Astrocyte (in vitro differentiated cells and primary cell): ENCODE results near the gene LIMA1. TPM values are rescaled to one million over a fixed set of nuclear protein-coding genes. Genes with fewer than 3 reads are reported as not detected.

Experiments
- DNase-seq: peaks from one replicate; pipeline ENCODE4 v3.0.0-alpha.2; 2010; ENCODE audit warnings: low read depth
- FAIRE-seq: peaks from 2 replicates; lab custom pipeline; 2011; peaks lifted over from hg19 to GRCh38; lab: Jason Lieb, UNC
- H2AFZ ChIP-seq: 2 replicates; pipeline ENCODE4 v1.6.0; 2012; ENCODE audit warnings: low read depth, low read length, inconsistent platforms
- H3K27ac ChIP-seq: 2 replicates; pipeline ENCODE4 v1.5.1; 2011; ENCODE audit warnings: low read depth, low read length, inconsistent platforms
- H3K27me3 ChIP-seq: 2 replicates; pipeline ENCODE4 v1.6.0; 2011; ENCODE audit warnings: low read length, inconsistent platforms; ENCODE audit not compliant: insufficient read depth
- H3K36me3 ChIP-seq: 2 replicates; pipeline ENCODE4 v1.5.1; 2011; ENCODE audit warnings: low read length, inconsistent platforms; ENCODE audit not compliant: insufficient read depth
- H3K4me1 ChIP-seq: 2 replicates; pipeline ENCODE4 v1.5.1; 2011; ENCODE audit warnings: low read length, inconsistent platforms; ENCODE audit not compliant: insufficient read depth
- H3K4me2 ChIP-seq: 2 replicates; pipeline ENCODE4 v1.6.0; 2012; ENCODE audit warnings: low read length, inconsistent platforms
- H3K4me3 ChIP-seq: 2 replicates; pipeline ENCODE4 v1.5.1; 2011; ENCODE audit warnings: low read depth, mild to moderate bottlenecking, low read length, inconsistent platforms; ENCODE audit not compliant: insufficient read depth
- H3K79me2 ChIP-seq: 2 replicates; pipeline ENCODE4 v1.6.0; 2012; ENCODE audit warnings: mild to moderate bottlenecking, low read length, inconsistent platforms; ENCODE audit not compliant: insufficient read depth
- H3K9ac ChIP-seq: 2 replicates; pipeline ENCODE4 v1.6.0; 2012; ENCODE audit warnings: mild to moderate bottlenecking, low read length, inconsistent platforms
- H3K9me3 ChIP-seq: 2 replicates; pipeline ENCODE4 v1.5.1; 2012; ENCODE audit warnings: low read depth, mild to moderate bottlenecking, low read length, inconsistent platforms; ENCODE audit not compliant: insufficient read depth
- H4K20me1 ChIP-seq: 2 replicates; pipeline ENCODE4 v1.6.0; 2012; ENCODE audit warnings: low read length, inconsistent platforms; ENCODE audit not compliant: insufficient read depth
- H3K27ac Mint-ChIP-seq: one replicate; pipeline ENCODE4 v1.8.0; 2021; ENCODE audit warnings: mild to moderate bottlenecking, mixed read lengths; ENCODE audit not compliant: unreplicated experiment
- H3K27me3 Mint-ChIP-seq: one replicate; pipeline ENCODE4 v1.8.0; 2021; ENCODE audit warnings: low read depth, mixed read lengths; ENCODE audit not compliant: unreplicated experiment
- H3K36me3 Mint-ChIP-seq: one replicate; pipeline ENCODE4 v1.8.0; 2021; ENCODE audit warnings: low read depth, mixed read lengths; ENCODE audit not compliant: unreplicated experiment
- H3K4me1 Mint-ChIP-seq: one replicate; pipeline ENCODE4 v1.8.0; 2021; ENCODE audit warnings: low read depth, mixed read lengths; ENCODE audit not compliant: unreplicated experiment
- H3K4me3 Mint-ChIP-seq: one replicate; pipeline ENCODE4 v1.8.0; 2021; ENCODE audit warnings: mild to moderate bottlenecking, moderate library complexity, mixed read lengths; ENCODE audit not compliant: unreplicated experiment
- H3K9me3 Mint-ChIP-seq: one replicate; pipeline ENCODE4 v1.8.0; 2021; ENCODE audit warnings: mild to moderate bottlenecking, mixed read lengths; ENCODE audit not compliant: unreplicated experiment
- EZH2 ChIP-seq: IDR thresholded peaks from 2 replicates; pipeline ENCODE4 v1.6.1; 2012; ENCODE audit warnings: mild to moderate bottlenecking, low read length, inconsistent platforms; ENCODE audit not compliant: insufficient read depth
- total RNA-seq: library from RNA; stranded (reverse); gene quantifications from 2 replicates; pipeline ENCODE4 v1.2.1, GENCODE V29; 2021
- TF ChIP-seq, protein P1 (sequence below): IDR thresholded peaks from 2 replicates; pipeline ENCODE4 v1.5.1; 2011; ENCODE audit warnings: low read depth, mild to moderate bottlenecking, inconsistent platforms, low read length, moderate library complexity; ENCODE audit not compliant: insufficient read depth

LIMA1 gene
- total RNA-seq, 1 donor from 2014 or later = 173 TPM

DNA sequence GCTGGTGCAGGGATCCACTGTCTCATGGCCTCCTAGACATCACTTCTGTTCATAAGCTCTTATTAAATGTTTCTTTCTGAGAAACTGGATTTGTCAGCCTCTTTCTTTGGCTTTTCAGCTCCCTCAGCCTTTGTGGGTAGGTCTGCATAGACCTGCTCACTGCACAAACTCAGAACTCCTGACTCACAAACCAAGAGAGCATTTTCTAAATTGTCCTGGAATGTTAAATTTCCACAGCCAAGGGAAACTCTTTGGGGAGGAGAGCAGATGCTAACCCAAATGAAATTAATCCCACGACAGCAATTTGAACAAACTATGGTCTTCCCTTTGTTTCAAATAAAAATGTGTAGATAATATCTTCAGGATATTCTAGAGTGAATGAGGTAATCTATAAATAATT is 96.6 kb downstream of the LIMA1 start:
- peak overlapping the region; percentile 71 for H3K4me2 ChIP-seq
- peaks cover 6% of the 10 kb centered on the region for H4K20me1 ChIP-seq
- no peaks in the 10 kb centered on the region for H3K9me3 ChIP-seq
- H3K27ac Mint-ChIP-seq = peak overlapping the region; percentile 95
- H2AFZ ChIP-seq = no peak overlapping the region
- H3K4me3 ChIP-seq = peak overlapping the region; percentile 3
- H3K9me3 Mint-ChIP-seq = no peaks in the 10 kb centered on the region
- peaks cover 29% of the 10 kb centered on the region for H3K36me3 ChIP-seq
- H3K27me3 ChIP-seq = no peaks in the 10 kb centered on the region
- peaks cover 44% of the 10 kb centered on the region for H3K4me1 Mint-ChIP-seq
- DNase-seq (peak; percentile 74), FAIRE-seq (no peak)
- H3K9ac ChIP-seq = peak overlapping the region; percentile 77
- TF ChIP-seq, protein P1, sequence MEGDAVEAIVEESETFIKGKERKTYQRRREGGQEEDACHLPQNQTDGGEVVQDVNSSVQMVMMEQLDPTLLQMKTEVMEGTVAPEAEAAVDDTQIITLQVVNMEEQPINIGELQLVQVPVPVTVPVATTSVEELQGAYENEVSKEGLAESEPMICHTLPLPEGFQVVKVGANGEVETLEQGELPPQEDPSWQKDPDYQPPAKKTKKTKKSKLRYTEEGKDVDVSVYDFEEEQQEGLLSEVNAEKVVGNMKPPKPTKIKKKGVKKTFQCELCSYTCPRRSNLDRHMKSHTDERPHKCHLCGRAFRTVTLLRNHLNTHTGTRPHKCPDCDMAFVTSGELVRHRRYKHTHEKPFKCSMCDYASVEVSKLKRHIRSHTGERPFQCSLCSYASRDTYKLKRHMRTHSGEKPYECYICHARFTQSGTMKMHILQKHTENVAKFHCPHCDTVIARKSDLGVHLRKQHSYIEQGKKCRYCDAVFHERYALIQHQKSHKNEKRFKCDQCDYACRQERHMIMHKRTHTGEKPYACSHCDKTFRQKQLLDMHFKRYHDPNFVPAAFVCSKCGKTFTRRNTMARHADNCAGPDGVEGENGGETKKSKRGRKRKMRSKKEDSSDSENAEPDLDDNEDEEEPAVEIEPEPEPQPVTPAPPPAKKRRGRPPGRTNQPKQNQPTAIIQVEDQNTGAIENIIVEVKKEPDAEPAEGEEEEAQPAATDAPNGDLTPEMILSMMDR = no peak
- no peak for TF ChIP-seq EZH2
- no peak overlapping the region for H3K4me3 Mint-ChIP-seq
- H3K27ac ChIP-seq = peak overlapping the region; percentile 94
- peaks cover 46% of the 10 kb centered on the region for H3K79me2 ChIP-seq
- H3K36me3 Mint-ChIP-seq = peaks cover 18% of the 10 kb centered on the region
- no peaks in the 10 kb centered on the region for H3K27me3 Mint-ChIP-seq
- H3K4me1 ChIP-seq = peaks cover 37% of the 10 kb centered on the region

DNA sequence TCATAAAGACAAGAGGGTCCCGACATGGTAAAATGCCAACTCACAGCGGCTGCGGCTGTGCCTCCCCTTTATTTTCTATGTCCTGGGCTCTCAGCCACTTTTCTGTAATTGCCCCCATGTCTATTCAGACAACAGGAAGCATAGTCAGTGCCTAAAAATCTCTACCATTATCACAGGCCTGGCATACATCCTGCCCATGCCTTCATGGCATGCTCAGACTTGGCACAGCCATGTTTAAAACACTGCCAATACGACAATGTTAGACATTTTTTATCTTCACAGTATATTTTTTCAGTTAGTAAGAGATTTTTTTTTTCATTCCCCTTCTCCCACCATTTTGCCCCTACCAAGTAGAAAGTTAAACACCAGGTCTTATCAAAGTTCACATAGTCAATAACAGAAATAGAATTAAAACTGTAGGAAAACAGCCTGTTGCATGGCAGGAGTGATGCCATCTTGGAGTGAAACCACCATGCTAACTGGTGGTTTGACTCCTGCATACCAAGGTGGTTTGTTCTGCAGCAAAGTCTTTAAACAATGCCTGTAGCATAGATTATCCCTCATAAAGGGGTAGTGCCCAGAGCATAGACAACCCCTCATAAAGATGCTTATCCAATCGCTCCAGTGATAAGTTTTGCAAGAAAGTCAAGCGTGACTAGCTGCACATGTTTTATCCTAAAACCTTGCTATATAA is 97.2 kb downstream of the LIMA1 start:
- Mint-ChIP-seq H3K36me3 (peaks cover 23% of the 10 kb centered on the region), H3K4me3 (peak overlapping the region; percentile 45), H3K27me3 (no peaks in the 10 kb centered on the region), H3K27ac (peak overlapping the region; percentile 95), H3K9me3 (no peaks in the 10 kb centered on the region), H3K4me1 (peaks cover 44% of the 10 kb centered on the region)
- no peak for FAIRE-seq
- H3K9ac ChIP-seq = peak overlapping the region; percentile 77
- H3K27ac ChIP-seq = peak overlapping the region; percentile 94
- no peaks in the 10 kb centered on the region for H3K9me3 ChIP-seq
- H4K20me1 ChIP-seq = peaks cover 6% of the 10 kb centered on the region
- no peak overlapping the region for H3K4me3 ChIP-seq
- TF ChIP-seq, protein P1 = no peak
- TF ChIP-seq EZH2 = no peak
- peaks cover 47% of the 10 kb centered on the region for H3K79me2 ChIP-seq
- peaks cover 37% of the 10 kb centered on the region for H3K4me1 ChIP-seq
- H3K27me3 ChIP-seq = no peaks in the 10 kb centered on the region
- H3K4me2 ChIP-seq = peak overlapping the region; percentile 71
- H3K36me3 ChIP-seq = peaks cover 30% of the 10 kb centered on the region
- H2AFZ ChIP-seq = no peak overlapping the region
- peak; percentile 74 for DNase-seq

DNA sequence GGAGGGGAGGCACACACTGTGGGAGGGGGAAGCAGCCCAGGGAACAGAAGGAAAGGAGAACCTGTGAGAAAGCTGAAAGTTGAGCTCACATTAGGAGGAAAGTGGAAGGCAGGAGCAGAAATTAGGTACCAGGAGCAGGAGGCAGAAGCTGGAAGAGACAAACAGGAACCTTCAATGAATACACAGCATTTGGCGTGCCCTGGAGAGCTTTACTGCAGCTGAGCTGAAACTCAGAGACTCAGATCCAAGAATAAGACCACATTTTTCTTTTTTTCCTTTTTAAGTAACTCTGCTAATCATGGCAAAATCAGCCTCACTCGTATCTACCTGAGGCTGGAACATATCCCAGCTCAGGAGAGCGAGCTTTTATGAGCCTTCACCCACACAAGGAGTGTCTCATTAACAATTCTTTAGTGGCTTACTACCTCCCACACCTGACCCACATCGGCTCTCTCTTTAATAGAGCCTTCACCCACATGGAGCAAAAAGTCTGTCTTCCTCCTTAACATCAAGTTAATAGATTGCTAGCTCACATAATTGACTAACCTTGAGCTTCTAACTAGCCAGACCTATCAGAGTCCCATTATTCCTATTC is 97.9 kb downstream of the LIMA1 start:
- H3K27ac Mint-ChIP-seq = peak overlapping the region; percentile 95
- peaks cover 25% of the 10 kb centered on the region for H3K36me3 Mint-ChIP-seq
- H3K4me1 Mint-ChIP-seq = peaks cover 44% of the 10 kb centered on the region
- TF ChIP-seq, protein P1 = no peak
- TF ChIP-seq EZH2 = no peak
- Histone ChIP-seq H3K36me3 (peaks cover 30% of the 10 kb centered on the region), H3K9ac (peak overlapping the region; percentile 77), H3K4me3 (no peak overlapping the region), H3K4me1 (peaks cover 37% of the 10 kb centered on the region), H3K4me2 (peak overlapping the region; percentile 71), H3K27me3 (no peaks in the 10 kb centered on the region), H4K20me1 (peaks cover 6% of the 10 kb centered on the region), H3K27ac (peak overlapping the region; percentile 94), H3K9me3 (no peaks in the 10 kb centered on the region), H3K79me2 (peaks cover 44% of the 10 kb centered on the region), H2AFZ (no peak overlapping the region)
- H3K4me3 Mint-ChIP-seq = no peak overlapping the region
- peak; percentile 20 for DNase-seq
- no peak for FAIRE-seq
- H3K9me3 Mint-ChIP-seq = no peaks in the 10 kb centered on the region
- H3K27me3 Mint-ChIP-seq = no peaks in the 10 kb centered on the region
